Left ventricle myocardium inferior (tissue), 1 donor: ENCODE results near the gene FAM47C. TPM values are rescaled to one million over a fixed set of nuclear protein-coding genes. Genes with fewer than 3 reads are reported as not detected.
"Not testable (repeated sequence)": the region's sequence is repeated elsewhere in the genome, so short reads cannot be mapped to it uniquely, and the experiment has no call there.

Experiments
- DNase-seq: peaks from one replicate; pipeline ENCODE4 v3.0.0-alpha.2; 2020
- H3K27ac ChIP-seq: fragments of 200-600 bp; replicated peaks from 2 replicates; pipeline ENCODE4 v1.8.0; 2021
- H3K27me3 ChIP-seq: fragments of 200-600 bp; 2 replicates; pipeline ENCODE4 v1.8.0; 2021; ENCODE audit warnings: low read depth
- H3K36me3 ChIP-seq: fragments of 200-600 bp; 2 replicates; pipeline ENCODE4 v1.8.0; 2021
- H3K4me1 ChIP-seq: fragments of 200-600 bp; 2 replicates; pipeline ENCODE4 v1.8.0; 2021
- H3K4me3 ChIP-seq: fragments of 200-600 bp; 2 replicates; pipeline ENCODE4 v1.8.0; 2021; ENCODE audit warnings: mild to moderate bottlenecking, moderate library complexity
- H3K9me3 ChIP-seq: fragments of 200-600 bp; replicated peaks from 2 replicates; pipeline ENCODE4 v1.8.0; 2021
- CTCF ChIP-seq: fragments of 200-600 bp; IDR thresholded peaks from 2 replicates; pipeline ENCODE4 v1.8.0; 2021; ENCODE audit warnings: antibody characterized with exemption, mild to moderate bottlenecking, borderline replicate concordance
- intact Hi-C: fragments of 100-400 bp; cut with micrococcal nuclease; formaldehyde crosslinking; loops from one replicate; pipeline ENCODE4 v1.11.0; 2022
- long read RNA-seq: library from polyadenylated mRNA; unstranded; transcript quantifications from one replicate; pipeline ENCODE4 v2.0.0, GENCODE V29; 2021
- total RNA-seq: library from RNA; stranded (reverse); fragmentation: NEBNext Ultra II Directional; extraction: Animal tissue kit (Norgen Biotek cat#: 25700); gene quantifications from one replicate; pipeline ENCODE4 v1.2.1, GENCODE V29; 2021
- donor health status: DM: no; HTN: yes; CAD: no; lungs with severe emphysema.

FAM47C gene
- total RNA-seq: not detected
- long read RNA-seq: 0 reads

- H3K27ac ChIP-seq, H3K27me3 ChIP-seq, H3K36me3 ChIP-seq, H3K4me1 ChIP-seq, H3K9me3 ChIP-seq, H3K4me3 ChIP-seq, intact Hi-C loops, DNase-seq: not testable (repeated sequence)
Measured at GRCh38 chrX:37008182-37008581, at the start of gene FAM47C. Gene FAM47C (plus strand): TSS chrX:37008366. CDS start chrX:37008411, 45 bp downstream.

- Histone ChIP-seq H3K27me3 (peaks cover 54% of the 10 kb centered on the region), H3K9me3 (no peaks in the 10 kb centered on the region), H3K4me1 (no peaks in the 10 kb centered on the region), H3K4me3 (no peak overlapping the region), H3K36me3 (no peaks in the 10 kb centered on the region), H3K27ac (no peak overlapping the region)
- intact Hi-C loops: no loop called here
- no peak for TF ChIP-seq CTCF
- no peak for DNase-seq
Measured at GRCh38 chrX:36961590-36961989, 46.6 kb upstream of the FAM47C start.

- no peak for TF ChIP-seq CTCF
- Histone ChIP-seq H3K4me1 (no peaks in the 10 kb centered on the region), H3K9me3 (no peaks in the 10 kb centered on the region), H3K27ac (no peak overlapping the region), H3K4me3 (peak overlapping the region; percentile 33), H3K27me3 (peaks cover 38% of the 10 kb centered on the region), H3K36me3 (no peaks in the 10 kb centered on the region)
- intact Hi-C loops: no loop called here
- DNase-seq: no peak
Measured at GRCh38 chrX:36963069-36963808, 44.9 kb upstream of the FAM47C start.

GRCh38 chrX:36963852-36964251 lies 44.3 kb upstream of the FAM47C start:
- intact Hi-C loops: no loop called here
- Histone ChIP-seq H3K9me3 (no peaks in the 10 kb centered on the region), H3K27ac (no peak overlapping the region), H3K4me1 (no peaks in the 10 kb centered on the region), H3K36me3 (no peaks in the 10 kb centered on the region), H3K4me3 (peak overlapping the region; percentile 33), H3K27me3 (peaks cover 32% of the 10 kb centered on the region)
- DNase-seq: no peak
- TF ChIP-seq CTCF: no peak

- Histone ChIP-seq H3K4me1 (no peaks in the 10 kb centered on the region), H3K9me3 (no peaks in the 10 kb centered on the region), H3K27me3 (no peaks in the 10 kb centered on the region), H3K4me3 (no peak overlapping the region), H3K27ac (no peak overlapping the region), H3K36me3 (no peaks in the 10 kb centered on the region)
- DNase-seq: no peak
- TF ChIP-seq CTCF: no peak
- intact Hi-C loops: no loop called here
Measured at GRCh38 chrX:36973575-36973974, 34.6 kb upstream of the FAM47C start.

GRCh38 chrX:36974911-36975310 lies 33.3 kb upstream of the FAM47C start:
- Histone ChIP-seq H3K27ac (no peak overlapping the region), H3K4me1 (no peaks in the 10 kb centered on the region), H3K36me3 (no peaks in the 10 kb centered on the region), H3K9me3 (no peaks in the 10 kb centered on the region), H3K27me3 (no peaks in the 10 kb centered on the region), H3K4me3 (no peak overlapping the region)
- no peak for TF ChIP-seq CTCF
- intact Hi-C loops: no loop called here
- no peak for DNase-seq
